Measurements from ENCODE around the gene ZFHX3. TPM values are rescaled to one million over a fixed set of nuclear protein-coding genes. Genes with fewer than 3 reads are reported as not detected.
"Not testable (repeated sequence)": the region's sequence is repeated elsewhere in the genome, so short reads cannot be mapped to it uniquely, and the experiment has no call there.

The ZFHX3 gene
- total RNA-seq, 2 donors from 2014 or later: 11.9 to 12.6 TPM

- no peak for ATAC-seq
- DNase-seq: no peak
- intact Hi-C loops (cut with DNase I): no loop called here
Observed at GRCh38 chr16:72991644-72992043, 56.3 kb downstream of the ZFHX3 start.

- no peak for DNase-seq
- intact Hi-C loops (cut with DNase I): no loop called here
- no peak for ATAC-seq
Observed at GRCh38 chr16:72991211-72991610, 56.7 kb downstream of the ZFHX3 start.

GRCh38 chr16:72990571-72990970 is 57.4 kb downstream of the ZFHX3 start:
- DNase-seq (no peak), ATAC-seq (no peak)
- intact Hi-C loops (cut with DNase I): no loop called here

GRCh38 chr16:72989579-72990551 is 58.1 kb downstream of the ZFHX3 start:
- intact Hi-C loops (cut with DNase I): no loop called here
- DNase-seq (peak; percentile 74), ATAC-seq (peak; percentile 67 to 77)

- intact Hi-C loops (cut with DNase I); DNase-seq; ATAC-seq: not testable (repeated sequence)
Observed at GRCh38 chr16:72989203-72989578, 58.7 kb downstream of the ZFHX3 start.

- intact Hi-C loops (cut with DNase I): no loop called here
- ATAC-seq (no peak), DNase-seq (no peak)
Observed at GRCh38 chr16:72988569-72988968, 59.4 kb downstream of the ZFHX3 start.

- intact Hi-C loops (cut with DNase I): no loop called here
- DNase-seq: no peak
- ATAC-seq: no peak
Observed at GRCh38 chr16:72987480-72987901, 60.4 kb downstream of the ZFHX3 start.

- ATAC-seq: peak; percentile 32 to 59
- DNase-seq: peak; percentile 80
- intact Hi-C loops (cut with DNase I): no loop called here
Observed at GRCh38 chr16:72985995-72986394, 61.9 kb downstream of the ZFHX3 start.

- DNase-seq (peak; percentile 74), ATAC-seq (peak; percentile 71 to 72)
- intact Hi-C loops (cut with DNase I): no loop called here
Observed at GRCh38 chr16:72985148-72985941, 62.6 kb downstream of the ZFHX3 start.

GRCh38 chr16:72983728-72984350 is 64.1 kb downstream of the ZFHX3 start:
- ATAC-seq (no peak), DNase-seq (no peak)
- intact Hi-C loops (cut with DNase I): no loop called here

- intact Hi-C loops (cut with DNase I): no loop called here
Observed at GRCh38 chr16:72983241-72983640, 64.7 kb downstream of the ZFHX3 start.

GRCh38 chr16:72979974-72980373 is 68.0 kb downstream of the ZFHX3 start:
- DNase-seq: no peak
- ATAC-seq: no peak
- intact Hi-C loops (cut with DNase I): no loop called here

More at GRCh38 chr16:72983241-72983640, 64.7 kb downstream of the ZFHX3 start:
- DNase-seq (no peak), ATAC-seq (no peak)

- ATAC-seq: peak in 1 of 2 donors; percentile 55
- peak; percentile 56 for DNase-seq
- intact Hi-C loops (cut with DNase I): no loop called here
Observed at GRCh38 chr16:72978212-72978611, 69.7 kb downstream of the ZFHX3 start.

- intact Hi-C loops (cut with DNase I): no loop called here
- ATAC-seq (no peak), DNase-seq (no peak)
Observed at GRCh38 chr16:72977127-72977526, 70.8 kb downstream of the ZFHX3 start.

GRCh38 chr16:72976438-72977064 is 71.4 kb downstream of the ZFHX3 start:
- DNase-seq (no peak), ATAC-seq (no peak)
- intact Hi-C loops (cut with DNase I): no loop called here

- intact Hi-C loops (cut with DNase I): no loop called here
- peak in 1 of 2 donors; percentile 31 for ATAC-seq
Observed at GRCh38 chr16:72975809-72976437, 72.0 kb downstream of the ZFHX3 start.

GRCh38 chr16:72974142-72974769 is 73.7 kb downstream of the ZFHX3 start:
- intact Hi-C loops (cut with DNase I): no loop called here
- ATAC-seq (peak in 1 of 2 donors; percentile 20), DNase-seq (no peak)

More at GRCh38 chr16:72975809-72976437, 72.0 kb downstream of the ZFHX3 start:
- no peak for DNase-seq
